HL-60 (cell line): ENCODE results near the gene SLCO1A2.

Experiments
- DNase-seq, 2 experiments: peaks; one replicate each; pipeline ENCODE4 v3.0.0-alpha.2; 2010 to 2020; ENCODE audit warnings: low read depth in 1 of 2, low spot score in 1 of 2
- H3K27ac ChIP-seq: fragments of 250-450 bp; sonication (Bioruptor Pico); replicated peaks from 2 replicates; pipeline ENCODE4 v1.5.1; 2020; ENCODE audit warnings: mild to moderate bottlenecking, moderate library complexity
- H3K27me3 ChIP-seq: fragments of 250-450 bp; sonication (Bioruptor Pico); 2 replicates; pipeline ENCODE4 v1.5.1; 2021; ENCODE audit warnings: mild to moderate bottlenecking, moderate library complexity; ENCODE audit not compliant: insufficient read depth, poor library complexity, severe bottlenecking
- H3K4me3 ChIP-seq: replicated peaks from 2 replicates; pipeline ENCODE4 v1.5.1; 2011; ENCODE audit warnings: mild to moderate bottlenecking, control low read depth, low read length; ENCODE audit not compliant: insufficient read depth
- GABPA ChIP-seq: IDR thresholded peaks from 2 replicates; pipeline ENCODE4 v1.6.1; 2012; ENCODE audit warnings: low read depth
- POLR2AphosphoS5 ChIP-seq: IDR thresholded peaks from 2 replicates; pipeline ENCODE4 v1.6.1; 2012; ENCODE audit warnings: low read depth
- SPI1 ChIP-seq: IDR thresholded peaks from 2 replicates; pipeline ENCODE4 v1.6.1; 2012; ENCODE audit warnings: low read depth, mild to moderate bottlenecking, borderline replicate concordance
- TF ChIP-seq, protein P1 (sequence below): IDR thresholded peaks from 2 replicates; pipeline ENCODE4 v1.6.1; 2012; ENCODE audit warnings: low read depth; ENCODE audit not compliant: insufficient replicate concordance
- TF ChIP-seq, protein P2 (sequence below): IDR thresholded peaks from one replicate; pipeline ENCODE4 v1.5.1; 2011; ENCODE audit warnings: low read length, control low read depth, inconsistent platforms; ENCODE audit not compliant: insufficient read depth

The SLCO1A2 gene

DNA sequence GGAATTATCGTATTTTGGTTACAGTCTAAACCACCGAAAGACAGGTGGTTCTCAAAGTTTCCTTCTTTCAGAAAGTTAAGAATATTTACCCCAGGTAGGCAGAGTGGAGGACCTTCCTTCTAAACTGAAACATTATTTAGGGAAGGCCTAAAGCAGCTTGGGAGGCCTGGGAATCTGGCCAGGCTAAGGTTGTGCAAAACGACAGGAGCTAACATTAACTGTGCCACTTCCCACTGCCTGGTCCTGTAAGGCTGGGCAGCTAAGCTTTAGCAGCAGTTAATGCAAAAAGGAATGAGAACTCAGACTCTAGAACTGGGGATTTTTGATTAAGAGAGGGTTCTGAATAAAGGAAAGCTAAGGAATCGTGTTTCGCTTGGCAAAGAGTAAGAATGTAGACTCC lies 82.6 kb downstream of the SLCO1A2 start:
- TF ChIP-seq GABPA (no peak), POLR2AphosphoS5 (no peak), SPI1 (no peak)
- TF ChIP-seq, protein P1, sequence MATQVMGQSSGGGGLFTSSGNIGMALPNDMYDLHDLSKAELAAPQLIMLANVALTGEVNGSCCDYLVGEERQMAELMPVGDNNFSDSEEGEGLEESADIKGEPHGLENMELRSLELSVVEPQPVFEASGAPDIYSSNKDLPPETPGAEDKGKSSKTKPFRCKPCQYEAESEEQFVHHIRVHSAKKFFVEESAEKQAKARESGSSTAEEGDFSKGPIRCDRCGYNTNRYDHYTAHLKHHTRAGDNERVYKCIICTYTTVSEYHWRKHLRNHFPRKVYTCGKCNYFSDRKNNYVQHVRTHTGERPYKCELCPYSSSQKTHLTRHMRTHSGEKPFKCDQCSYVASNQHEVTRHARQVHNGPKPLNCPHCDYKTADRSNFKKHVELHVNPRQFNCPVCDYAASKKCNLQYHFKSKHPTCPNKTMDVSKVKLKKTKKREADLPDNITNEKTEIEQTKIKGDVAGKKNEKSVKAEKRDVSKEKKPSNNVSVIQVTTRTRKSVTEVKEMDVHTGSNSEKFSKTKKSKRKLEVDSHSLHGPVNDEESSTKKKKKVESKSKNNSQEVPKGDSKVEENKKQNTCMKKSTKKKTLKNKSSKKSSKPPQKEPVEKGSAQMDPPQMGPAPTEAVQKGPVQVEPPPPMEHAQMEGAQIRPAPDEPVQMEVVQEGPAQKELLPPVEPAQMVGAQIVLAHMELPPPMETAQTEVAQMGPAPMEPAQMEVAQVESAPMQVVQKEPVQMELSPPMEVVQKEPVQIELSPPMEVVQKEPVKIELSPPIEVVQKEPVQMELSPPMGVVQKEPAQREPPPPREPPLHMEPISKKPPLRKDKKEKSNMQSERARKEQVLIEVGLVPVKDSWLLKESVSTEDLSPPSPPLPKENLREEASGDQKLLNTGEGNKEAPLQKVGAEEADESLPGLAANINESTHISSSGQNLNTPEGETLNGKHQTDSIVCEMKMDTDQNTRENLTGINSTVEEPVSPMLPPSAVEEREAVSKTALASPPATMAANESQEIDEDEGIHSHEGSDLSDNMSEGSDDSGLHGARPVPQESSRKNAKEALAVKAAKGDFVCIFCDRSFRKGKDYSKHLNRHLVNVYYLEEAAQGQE, result no peak
- TF ChIP-seq, protein P2, sequence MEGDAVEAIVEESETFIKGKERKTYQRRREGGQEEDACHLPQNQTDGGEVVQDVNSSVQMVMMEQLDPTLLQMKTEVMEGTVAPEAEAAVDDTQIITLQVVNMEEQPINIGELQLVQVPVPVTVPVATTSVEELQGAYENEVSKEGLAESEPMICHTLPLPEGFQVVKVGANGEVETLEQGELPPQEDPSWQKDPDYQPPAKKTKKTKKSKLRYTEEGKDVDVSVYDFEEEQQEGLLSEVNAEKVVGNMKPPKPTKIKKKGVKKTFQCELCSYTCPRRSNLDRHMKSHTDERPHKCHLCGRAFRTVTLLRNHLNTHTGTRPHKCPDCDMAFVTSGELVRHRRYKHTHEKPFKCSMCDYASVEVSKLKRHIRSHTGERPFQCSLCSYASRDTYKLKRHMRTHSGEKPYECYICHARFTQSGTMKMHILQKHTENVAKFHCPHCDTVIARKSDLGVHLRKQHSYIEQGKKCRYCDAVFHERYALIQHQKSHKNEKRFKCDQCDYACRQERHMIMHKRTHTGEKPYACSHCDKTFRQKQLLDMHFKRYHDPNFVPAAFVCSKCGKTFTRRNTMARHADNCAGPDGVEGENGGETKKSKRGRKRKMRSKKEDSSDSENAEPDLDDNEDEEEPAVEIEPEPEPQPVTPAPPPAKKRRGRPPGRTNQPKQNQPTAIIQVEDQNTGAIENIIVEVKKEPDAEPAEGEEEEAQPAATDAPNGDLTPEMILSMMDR, result no peak
- no peak overlapping the region for H3K27ac ChIP-seq
- H3K4me3 ChIP-seq, result no peak overlapping the region
- DNase-seq, result no peak
- no peaks in the 10 kb centered on the region for H3K27me3 ChIP-seq

DNA sequence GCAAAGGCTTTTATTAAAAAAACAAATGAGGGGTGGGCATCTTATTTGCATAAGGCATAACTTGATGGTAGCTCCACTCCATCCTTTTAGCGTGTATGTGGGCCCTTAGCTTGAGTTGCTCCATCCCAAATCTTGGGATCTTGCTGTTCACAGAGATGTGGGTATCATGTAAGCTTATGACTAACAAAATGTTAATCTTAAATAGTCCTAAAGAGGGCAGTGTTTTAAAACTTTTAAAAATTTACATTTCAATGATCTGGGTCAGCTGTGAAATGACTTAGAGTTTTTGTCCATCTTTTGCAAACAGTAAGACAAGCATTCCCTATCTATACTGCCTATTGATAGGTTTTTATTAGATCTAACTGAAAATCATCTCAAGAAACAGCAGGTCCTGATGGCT lies 86.0 kb downstream of the SLCO1A2 start:
- no peak for DNase-seq
- Histone ChIP-seq H3K27me3 (no peaks in the 10 kb centered on the region), H3K4me3 (no peak overlapping the region), H3K27ac (no peak overlapping the region)
- TF ChIP-seq POLR2AphosphoS5 (no peak), GABPA (no peak), SPI1 (no peak)
- TF ChIP-seq, protein P1, result no peak
- TF ChIP-seq, protein P2, result no peak

DNA sequence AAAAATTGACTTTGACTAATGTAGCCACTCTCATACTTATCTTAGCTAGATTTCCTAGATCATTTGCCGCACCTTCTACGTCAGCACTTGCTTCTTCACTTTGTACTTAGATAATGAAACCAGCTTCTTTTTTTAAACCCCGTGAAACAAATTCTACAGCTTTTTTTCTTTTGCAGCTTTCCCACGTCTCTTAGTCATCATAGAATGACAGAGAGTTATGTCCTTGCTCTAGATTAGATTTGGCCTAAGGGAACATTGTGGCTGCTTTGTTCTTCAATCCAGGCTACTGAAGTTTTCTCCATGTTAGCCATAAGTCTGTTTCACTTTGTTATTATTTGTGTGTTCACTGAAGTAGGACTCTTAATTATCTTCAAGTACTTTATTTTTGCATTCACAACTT lies 94.9 kb downstream of the SLCO1A2 start:
- H3K4me3 ChIP-seq, result no peak overlapping the region
- TF ChIP-seq SPI1, result no peak
- no peak for TF ChIP-seq GABPA
- no peak for TF ChIP-seq POLR2AphosphoS5
- TF ChIP-seq, protein P1, result no peak
- TF ChIP-seq, protein P2, result no peak
- H3K27ac ChIP-seq, result no peak overlapping the region
- DNase-seq, result no peak
- no peaks in the 10 kb centered on the region for H3K27me3 ChIP-seq
